Prostate gland (tissue), 2 donors: ENCODE results near the gene CRTC1. TPM values are rescaled to one million over a fixed set of nuclear protein-coding genes. Genes with fewer than 3 reads are reported as not detected.

Experiments used
- DNase-seq: peaks from one replicate; pipeline ENCODE4 v3.0.0-alpha.2; 2019; ENCODE audit warnings: low spot score
- H3K27ac ChIP-seq, 2 donors: fragments of 200-600 bp; sonication (generic); 2 replicates each; pipeline ENCODE4 v1.5.1; 2017 to 2019
- H3K27me3 ChIP-seq: fragments of 200-600 bp; sonication (generic); replicated peaks from 2 replicates; pipeline ENCODE4 v1.5.1; 2019; ENCODE audit not compliant: insufficient read depth
- H3K36me3 ChIP-seq, 2 donors: fragments of 200-600 bp; sonication (generic); 1 replicate in 1 of 2; 2 replicates in 1 of 2; pipeline versions ENCODE4 v1.5.1 to v1.8.1; 2017 to 2019
- H3K4me1 ChIP-seq: fragments of 200-600 bp; sonication (generic); replicated peaks from 2 replicates; pipeline ENCODE4 v1.5.1; 2019
- H3K4me3 ChIP-seq, 2 donors: fragments of 200-600 bp; sonication (generic); 2 replicates each; pipeline ENCODE4 v1.5.1; 2017 to 2019
- H3K9me3 ChIP-seq: fragments of 200-600 bp; sonication (generic); 2 replicates; pipeline ENCODE4 v1.5.1; 2017
- CTCF ChIP-seq, 4 experiments: fragments of 200-600 bp in 2 of 4; fragments of 450-650 bp in 2 of 4; sonication (generic) in 2 of 4; IDR thresholded peaks; 1 replicate in 3 of 4; 2 replicates in 1 of 4; pipeline ENCODE4 v1.5.1; 2016 to 2019; ENCODE audit warnings: antibody characterized with exemption in 4 of 4, mild to moderate bottlenecking in 2 of 4, moderate library complexity in 2 of 4
- POLR2A ChIP-seq: fragments of 450-650 bp; IDR thresholded peaks from one replicate; pipeline ENCODE4 v1.6.1; 2016; ENCODE audit warnings: antibody characterized with exemption, mild to moderate bottlenecking
- POLR2AphosphoS5 ChIP-seq: sonication (generic); formaldehyde crosslinking; IDR thresholded peaks from one replicate; pipeline ENCODE4 v1.6.1; 2017; ENCODE audit warnings: antibody characterized with exemption
- WGBS: methylation state at CpG from one replicate; pipeline ENCODE4 v1.1.5; 2018; 5-methylcytosine and 5-hydroxymethylcytosine counted together
- intact Hi-C: fragments of 100-400 bp; cut with DNase I; formaldehyde crosslinking; loops from one replicate; pipeline ENCODE4 v1.14.2; 2022
- total RNA-seq, 2 donors: library from RNA; depleted of rRNA; stranded (reverse); fragments of >200 nt; gene quantifications; one replicate each; pipeline ENCODE4 v1.1.0, GENCODE V29; 2016

Gene CRTC1
- total RNA-seq, 2 donors from 2014 or later = 6.7 to 24.4 TPM

DNA sequence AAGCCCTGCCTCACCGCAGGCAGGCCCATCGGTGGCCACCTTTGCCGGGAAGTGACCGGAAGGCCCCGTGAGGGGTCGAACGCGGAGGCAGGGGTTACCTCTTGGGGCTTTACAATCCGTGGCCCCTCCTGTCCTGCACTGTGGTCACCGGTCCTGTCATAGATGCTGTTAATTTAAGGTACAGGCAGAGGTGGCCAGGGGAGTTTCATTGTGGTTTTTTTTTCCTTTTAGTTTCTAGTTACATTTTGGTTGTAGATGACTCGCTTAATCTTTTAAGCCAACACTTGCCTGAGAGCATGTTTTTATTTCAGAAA, 94.6 kb downstream of the CRTC1 start:
- intact Hi-C loops = no loop called here
- 76% methylated on average over 11 of the region's 11 CpGs for WGBS
- TF ChIP-seq POLR2AphosphoS5 (no peak), CTCF (IDR thresholded peaks at IDR 0.05) (no peak), POLR2A (no peak)
- no peaks in the 10 kb centered on the region for H3K27me3 ChIP-seq
- H3K4me3 ChIP-seq = no peak overlapping the region
- DNase-seq = no peak
- H3K27ac ChIP-seq = no peak overlapping the region
- no peaks in the 10 kb centered on the region for H3K4me1 ChIP-seq
- no peaks in the 10 kb centered on the region for H3K36me3 ChIP-seq
- H3K9me3 ChIP-seq = no peaks in the 10 kb centered on the region

- Histone ChIP-seq H3K4me3 (no peak overlapping the region), H3K9me3 (no peaks in the 10 kb centered on the region), H3K27ac (no peak overlapping the region), H3K36me3 (no peaks in the 10 kb centered on the region), H3K27me3 (no peaks in the 10 kb centered on the region), H3K4me1 (no peaks in the 10 kb centered on the region)
- intact Hi-C loops = no loop called here
- DNase-seq = no peak
- TF ChIP-seq POLR2AphosphoS5 = no peak
- TF ChIP-seq CTCF (IDR thresholded peaks at IDR 0.05) = no peak
- no peak for TF ChIP-seq POLR2A
- 79% methylated on average over 11 of the region's 14 CpGs for WGBS
Observed at GRCh38 chr19:18778826-18779495, 95.5 kb downstream of the CRTC1 start.

DNA sequence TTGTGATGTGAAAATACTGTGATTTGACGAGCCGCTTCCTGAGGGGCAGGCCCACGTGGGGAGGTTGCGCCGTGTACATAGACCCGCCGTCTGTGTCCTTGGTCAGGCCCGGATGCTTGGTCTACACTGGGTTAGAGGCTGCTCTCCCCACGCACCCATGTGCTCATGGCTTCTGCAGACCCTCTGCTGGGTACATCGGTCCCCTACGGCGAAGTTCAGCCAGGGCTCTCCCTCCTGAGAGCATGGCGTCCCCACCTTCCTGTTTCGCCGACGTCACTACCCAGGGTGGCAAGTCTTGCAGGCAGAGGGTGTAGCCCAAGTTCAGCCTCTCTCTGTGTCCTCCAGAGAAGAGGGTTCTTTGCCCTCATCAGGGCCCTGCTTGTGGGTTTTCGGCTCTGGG, 96.6 kb downstream of the CRTC1 start:
- 89% methylated on average over 17 of the region's 17 CpGs for WGBS

DNA sequence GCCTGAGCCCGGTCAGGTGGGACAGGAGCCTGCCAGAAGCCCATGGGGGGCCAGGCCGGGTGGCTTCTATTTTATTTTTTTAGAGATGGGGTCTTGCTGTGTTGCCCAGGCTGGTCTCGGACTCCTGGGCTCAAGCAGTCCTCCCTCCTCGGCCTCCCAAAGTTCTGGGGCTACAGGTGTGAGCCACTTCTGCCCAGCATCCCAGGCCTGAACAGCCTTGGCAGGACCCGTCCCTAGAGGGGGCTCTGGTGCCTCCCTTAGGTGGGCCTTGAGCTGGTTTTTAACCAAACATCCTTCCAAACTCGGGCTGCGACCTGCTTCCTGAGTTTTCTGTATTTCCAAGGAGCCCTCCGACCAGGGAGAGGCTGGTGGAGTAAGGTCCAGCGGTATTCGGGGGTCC, 97.2 kb downstream of the CRTC1 start:
- WGBS = 81% methylated on average over 10 of the region's 10 CpGs
- H3K27ac ChIP-seq = no peak overlapping the region
- no peaks in the 10 kb centered on the region for H3K27me3 ChIP-seq
- no peaks in the 10 kb centered on the region for H3K4me1 ChIP-seq
- H3K36me3 ChIP-seq = no peaks in the 10 kb centered on the region
- no peak overlapping the region for H3K4me3 ChIP-seq
- DNase-seq = no peak
- TF ChIP-seq POLR2AphosphoS5 = no peak
- no peak for TF ChIP-seq CTCF (IDR thresholded peaks at IDR 0.05)
- no peak for TF ChIP-seq POLR2A
- H3K9me3 ChIP-seq = no peaks in the 10 kb centered on the region
- intact Hi-C loops = no loop called here

More for the DNA sequence above, 96.6 kb downstream of the CRTC1 start:
- Histone ChIP-seq H3K27me3 (no peaks in the 10 kb centered on the region), H3K4me3 (no peak overlapping the region), H3K36me3 (no peaks in the 10 kb centered on the region), H3K27ac (no peak overlapping the region), H3K4me1 (no peaks in the 10 kb centered on the region), H3K9me3 (no peaks in the 10 kb centered on the region)
- intact Hi-C loops = no loop called here
- no peak for TF ChIP-seq POLR2A
- no peak for TF ChIP-seq CTCF (IDR thresholded peaks at IDR 0.05)
- no peak for TF ChIP-seq POLR2AphosphoS5
- no peak for DNase-seq

GRCh38 chr19:18781047-18781600, 97.6 kb downstream of the CRTC1 start:
- no peaks in the 10 kb centered on the region for H3K27me3 ChIP-seq
- TF ChIP-seq POLR2A (no peak), CTCF (IDR thresholded peaks at IDR 0.05) (no peak), POLR2AphosphoS5 (no peak)
- H3K36me3 ChIP-seq = no peaks in the 10 kb centered on the region
- H3K4me3 ChIP-seq = no peak overlapping the region
- no peaks in the 10 kb centered on the region for H3K4me1 ChIP-seq
- 92% methylated on average over 13 of the region's 14 CpGs for WGBS
- intact Hi-C loops = no loop called here
- no peak for DNase-seq
- H3K27ac ChIP-seq = no peak overlapping the region
- H3K9me3 ChIP-seq = no peaks in the 10 kb centered on the region
